Mesothelial cell of epicardium (in vitro differentiated cells): ENCODE data around the gene CBX4. TPM values are rescaled to one million over a fixed set of nuclear protein-coding genes. Genes with fewer than 3 reads are reported as not detected.
A peak's percentile ranks its signal among the peaks of the same experiment; 100 is the strongest.

Experiments used
- DNase-seq, 2 experiments: peaks; one replicate each; pipeline ENCODE4 v3.0.0; 2021; ENCODE audit warnings: low spot score in 2 of 2; ENCODE audit not compliant: unreplicated experiment in 2 of 2
- H3K27ac Mint-ChIP-seq: 2 replicates; pipeline ENCODE4 v1.8.0; 2021; ENCODE audit warnings: mixed read lengths
- H3K27me3 Mint-ChIP-seq: 2 replicates; pipeline ENCODE4 v1.8.0; 2021; ENCODE audit warnings: low read depth, mixed read lengths
- H3K36me3 Mint-ChIP-seq: 2 replicates; pipeline ENCODE4 v1.8.0; 2021; ENCODE audit warnings: mixed read lengths
- H3K4me1 Mint-ChIP-seq: 2 replicates; pipeline ENCODE4 v1.8.0; 2021; ENCODE audit warnings: mixed read lengths
- H3K4me3 Mint-ChIP-seq: 2 replicates; pipeline ENCODE4 v1.8.0; 2021; ENCODE audit warnings: mild to moderate bottlenecking, moderate library complexity, mixed read lengths
- H3K9me3 Mint-ChIP-seq: 2 replicates; pipeline ENCODE4 v1.8.0; 2021; ENCODE audit warnings: mixed read lengths
- total RNA-seq: library from RNA; stranded (reverse); gene quantifications from 3 replicates; pipeline ENCODE4 v1.2.1, GENCODE V29; 2021
- TF ChIP-seq, protein P1 (sequence below): fragments of 200-600 bp; sonication (generic); IDR thresholded peaks from one replicate; pipeline ENCODE4 v1.5.0; 2021; ENCODE audit warnings: antibody characterized with exemption; ENCODE audit not compliant: unreplicated experiment

CBX4 gene
- total RNA-seq, 1 donor from 2014 or later = 32.1 TPM

GRCh38 chr17:79804856-79805696, 34.2 kb downstream of the CBX4 start:
- no peak overlapping the region for H3K4me3 Mint-ChIP-seq
- DNase-seq = no peak
- H3K27me3 Mint-ChIP-seq = peaks cover 96% of the 10 kb centered on the region
- H3K27ac Mint-ChIP-seq = no peak overlapping the region
- peaks cover 12% of the 10 kb centered on the region for H3K4me1 Mint-ChIP-seq
- H3K36me3 Mint-ChIP-seq = no peaks in the 10 kb centered on the region
- no peaks in the 10 kb centered on the region for H3K9me3 Mint-ChIP-seq
- TF ChIP-seq, protein P1, sequence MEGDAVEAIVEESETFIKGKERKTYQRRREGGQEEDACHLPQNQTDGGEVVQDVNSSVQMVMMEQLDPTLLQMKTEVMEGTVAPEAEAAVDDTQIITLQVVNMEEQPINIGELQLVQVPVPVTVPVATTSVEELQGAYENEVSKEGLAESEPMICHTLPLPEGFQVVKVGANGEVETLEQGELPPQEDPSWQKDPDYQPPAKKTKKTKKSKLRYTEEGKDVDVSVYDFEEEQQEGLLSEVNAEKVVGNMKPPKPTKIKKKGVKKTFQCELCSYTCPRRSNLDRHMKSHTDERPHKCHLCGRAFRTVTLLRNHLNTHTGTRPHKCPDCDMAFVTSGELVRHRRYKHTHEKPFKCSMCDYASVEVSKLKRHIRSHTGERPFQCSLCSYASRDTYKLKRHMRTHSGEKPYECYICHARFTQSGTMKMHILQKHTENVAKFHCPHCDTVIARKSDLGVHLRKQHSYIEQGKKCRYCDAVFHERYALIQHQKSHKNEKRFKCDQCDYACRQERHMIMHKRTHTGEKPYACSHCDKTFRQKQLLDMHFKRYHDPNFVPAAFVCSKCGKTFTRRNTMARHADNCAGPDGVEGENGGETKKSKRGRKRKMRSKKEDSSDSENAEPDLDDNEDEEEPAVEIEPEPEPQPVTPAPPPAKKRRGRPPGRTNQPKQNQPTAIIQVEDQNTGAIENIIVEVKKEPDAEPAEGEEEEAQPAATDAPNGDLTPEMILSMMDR = no peak

DNA sequence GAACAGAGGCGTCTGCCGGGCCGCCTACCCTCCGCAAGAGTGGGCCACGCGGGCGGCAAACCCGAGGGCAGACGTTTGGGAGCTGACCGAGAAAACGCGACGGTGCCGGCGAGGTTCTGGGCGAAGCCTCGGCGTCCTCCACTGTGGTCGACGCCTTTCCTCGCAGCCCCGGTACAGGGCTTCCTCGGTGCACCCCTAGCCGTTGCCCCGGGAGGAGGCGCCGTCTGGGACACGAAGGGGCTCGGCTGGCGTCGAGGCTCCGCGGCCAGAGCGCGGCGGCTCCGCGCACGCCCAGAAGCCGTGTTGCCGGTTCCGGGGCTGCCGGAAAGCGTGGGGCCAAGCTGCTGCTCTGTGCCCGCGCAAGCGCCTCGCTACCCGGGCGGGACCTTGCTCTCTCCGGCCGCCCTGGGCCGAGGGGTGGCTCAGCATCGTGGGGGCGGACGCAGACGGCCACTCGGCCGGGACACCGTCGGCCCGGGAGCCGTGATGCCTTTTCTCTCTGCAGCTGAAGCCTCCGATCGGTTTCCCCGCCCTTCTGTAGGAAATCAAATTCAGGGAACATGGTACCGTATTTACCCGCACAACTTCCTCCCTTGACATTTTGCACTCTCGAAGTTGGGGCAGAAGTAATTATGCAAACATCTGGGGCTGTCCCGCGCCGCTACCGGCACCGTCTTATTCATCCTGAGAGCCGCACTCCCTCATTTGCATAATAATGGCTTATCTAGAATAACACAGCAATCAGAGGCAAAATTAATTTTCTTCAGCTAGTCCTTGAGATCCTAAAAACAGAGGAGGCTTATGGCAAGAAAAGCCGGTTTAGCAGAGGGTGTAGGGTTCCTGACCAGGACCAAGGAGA, 35.0 kb downstream of the CBX4 start:
- Mint-ChIP-seq H3K27me3 (peaks cover 98% of the 10 kb centered on the region), H3K4me1 (peaks cover 16% of the 10 kb centered on the region), H3K9me3 (no peaks in the 10 kb centered on the region), H3K27ac (no peak overlapping the region), H3K36me3 (no peaks in the 10 kb centered on the region), H3K4me3 (peak overlapping the region; percentile 33)
- TF ChIP-seq, protein P1 = no peak
- DNase-seq = peak in 1 of 2 experiments; percentile 53

- no peak overlapping the region for H3K27ac Mint-ChIP-seq
- H3K27me3 Mint-ChIP-seq = peaks cover 98% of the 10 kb centered on the region
- peaks cover 16% of the 10 kb centered on the region for H3K4me1 Mint-ChIP-seq
- H3K4me3 Mint-ChIP-seq = no peak overlapping the region
- H3K36me3 Mint-ChIP-seq = no peaks in the 10 kb centered on the region
- no peak for DNase-seq
- TF ChIP-seq, protein P1 = no peak
- no peaks in the 10 kb centered on the region for H3K9me3 Mint-ChIP-seq
Observed at GRCh38 chr17:79803421-79803996, 35.7 kb downstream of the CBX4 start.

GRCh38 chr17:79802736-79803420, 36.4 kb downstream of the CBX4 start:
- TF ChIP-seq, protein P1 = no peak
- peaks cover 18% of the 10 kb centered on the region for H3K4me1 Mint-ChIP-seq
- no peak overlapping the region for H3K4me3 Mint-ChIP-seq

GRCh38 chr17:79802039-79802735, 37.1 kb downstream of the CBX4 start:
- H3K27me3 Mint-ChIP-seq = peaks cover 90% of the 10 kb centered on the region
- H3K9me3 Mint-ChIP-seq = no peaks in the 10 kb centered on the region
- no peak overlapping the region for H3K27ac Mint-ChIP-seq
- no peak for DNase-seq
- H3K36me3 Mint-ChIP-seq = no peaks in the 10 kb centered on the region
- no peak overlapping the region for H3K4me3 Mint-ChIP-seq
- TF ChIP-seq, protein P1 = no peak
- peaks cover 18% of the 10 kb centered on the region for H3K4me1 Mint-ChIP-seq

More at GRCh38 chr17:79802736-79803420, 36.4 kb downstream of the CBX4 start:
- Mint-ChIP-seq H3K27ac (no peak overlapping the region), H3K36me3 (no peaks in the 10 kb centered on the region), H3K9me3 (no peaks in the 10 kb centered on the region), H3K27me3 (peaks cover 97% of the 10 kb centered on the region)
- no peak for DNase-seq
